ENCODE data around the gene RET.

Gene RET

GRCh38 chr10:43076876-43077420, at the start of gene RET:
Gene RET (plus strand): TSS chr10:43077069. CDS start chr10:43077259, 190 bp downstream.
- peak; percentile 52 for DNase-seq

GRCh38 chr10:43027331-43027955, 49.4 kb upstream of the RET start:
- DNase-seq: no peak

- DNase-seq: no peak
Measured at GRCh38 chr10:43028143-43028542, 48.7 kb upstream of the RET start.

GRCh38 chr10:43029043-43029442, 47.8 kb upstream of the RET start:
- DNase-seq: no peak

- DNase-seq: no peak
Measured at GRCh38 chr10:43032613-43033012, 44.3 kb upstream of the RET start.

GRCh38 chr10:43035800-43036199, 41.1 kb upstream of the RET start:
- no peak for DNase-seq

- no peak for DNase-seq
Measured at GRCh38 chr10:43036481-43037428, 40.1 kb upstream of the RET start.

GRCh38 chr10:43037440-43037839, 39.4 kb upstream of the RET start:
- DNase-seq: no peak

GRCh38 chr10:43037942-43038782, 38.7 kb upstream of the RET start:
- no peak for DNase-seq

GRCh38 chr10:43038783-43039623, 37.9 kb upstream of the RET start:
- no peak for DNase-seq

GRCh38 chr10:43039624-43040481, 37.0 kb upstream of the RET start:
- DNase-seq: no peak

GRCh38 chr10:43040482-43041256, 36.2 kb upstream of the RET start:
- no peak for DNase-seq

- no peak for DNase-seq
Measured at GRCh38 chr10:43041422-43042342, 35.2 kb upstream of the RET start.

GRCh38 chr10:43042503-43043341, 34.1 kb upstream of the RET start:
- no peak for DNase-seq

- no peak for DNase-seq
Measured at GRCh38 chr10:43043342-43043772, 33.5 kb upstream of the RET start.

- DNase-seq: no peak
Measured at GRCh38 chr10:43043773-43044447, 33.0 kb upstream of the RET start.

- DNase-seq: no peak
Measured at GRCh38 chr10:43044448-43044921, 32.4 kb upstream of the RET start.

All from activated CD4-positive, alpha-beta T cell treated with anti-CD3 and anti-CD28 coated beads, Interleukin-10, Interleukin-2, amounts not matched to agents 100 ng/mL and 50 ng/mL, durations not matched to agents 16 hours and 8 hours (primary cell).